Measurements from ENCODE around the gene SPATC1L.
A peak's percentile ranks its signal among the peaks of the same experiment; 100 is the strongest.
"Not testable (repeated sequence)": the region's sequence is repeated elsewhere in the genome, so short reads cannot be mapped to it uniquely, and the experiment has no call there.

The SPATC1L gene

GRCh38 chr21:46149205-46149901 is 34.9 kb downstream of the SPATC1L start:
- no peak for DNase-seq

GRCh38 chr21:46148106-46148505 is 36.2 kb downstream of the SPATC1L start:
- DNase-seq = no peak

GRCh38 chr21:46147429-46147828 is 36.8 kb downstream of the SPATC1L start:
- peak; percentile 73 for DNase-seq

- DNase-seq = no peak
Measured at GRCh38 chr21:46146856-46147255, 37.4 kb downstream of the SPATC1L start.

- no peak for DNase-seq
Measured at GRCh38 chr21:46145840-46146691, 38.2 kb downstream of the SPATC1L start.

GRCh38 chr21:46145159-46145839 is 39.0 kb downstream of the SPATC1L start:
- DNase-seq = no peak

GRCh38 chr21:46144464-46145070 is 39.7 kb downstream of the SPATC1L start:
- DNase-seq = no peak

- DNase-seq = no peak
Measured at GRCh38 chr21:46142582-46143473, 41.4 kb downstream of the SPATC1L start.

GRCh38 chr21:46141767-46142581 is 42.3 kb downstream of the SPATC1L start:
- DNase-seq = no peak

GRCh38 chr21:46140352-46141003 is 43.8 kb downstream of the SPATC1L start:
- DNase-seq = not testable (repeated sequence)

GRCh38 chr21:46139686-46140085 is 44.6 kb downstream of the SPATC1L start:
- DNase-seq = no peak

GRCh38 chr21:46138383-46138970 is 45.8 kb downstream of the SPATC1L start:
- DNase-seq = no peak

- no peak for DNase-seq
Measured at GRCh38 chr21:46137908-46138307, 46.4 kb downstream of the SPATC1L start.

- DNase-seq = no peak
Measured at GRCh38 chr21:46136739-46137349, 47.4 kb downstream of the SPATC1L start.

GRCh38 chr21:46135782-46136395 is 48.4 kb downstream of the SPATC1L start:
- DNase-seq = no peak

- no peak for DNase-seq
Measured at GRCh38 chr21:46131838-46132651, 52.2 kb downstream of the SPATC1L start.

GRCh38 chr21:46131588-46131837 is 52.7 kb downstream of the SPATC1L start:
- DNase-seq = no peak

GRCh38 chr21:46130831-46131587 is 53.2 kb downstream of the SPATC1L start:
- no peak for DNase-seq

Data from activated CD8-positive, alpha-beta memory T cell treated with anti-CD3 and anti-CD28 coated beads, Interleukin-2, amount 50 U/mL, for 48 hours (primary cell).